ENCODE results near the gene SSTR5.

GRCh38 chr16:1068451-1068850 lies 4.1 kb upstream of the SSTR5 start:
- TF ChIP-seq CTCF (IDR thresholded peaks at IDR 0.05) (no peak), POLR2A (IDR thresholded peaks at IDR 0.05) (no peak)

Measured in uterus (tissue), 2 donors.